Ectodermal cell (in vitro differentiated cells): ENCODE results near the gene NDUFC1.
"Not testable (repeated sequence)": the region's sequence is repeated elsewhere in the genome, so short reads cannot be mapped to it uniquely, and the experiment has no call there.

Experiments used
- H3K27ac ChIP-seq: 2 replicates; pipeline ENCODE4 v1.7.0; 2013; ENCODE audit warnings: mild to moderate bottlenecking, low read depth, low read length; ENCODE audit not compliant: insufficient read depth, poor library complexity, severe bottlenecking
- H3K27me3 ChIP-seq: 2 replicates; pipeline ENCODE4 v1.7.0; 2013; ENCODE audit warnings: mild to moderate bottlenecking, low read length; ENCODE audit not compliant: insufficient read depth, control insufficient read depth, poor library complexity, severe bottlenecking
- H3K36me3 ChIP-seq: one replicate; pipeline ENCODE4 v1.7.0; 2013; ENCODE audit warnings: low read length; ENCODE audit not compliant: control insufficient read depth, insufficient read depth
- H3K4me1 ChIP-seq: one replicate; pipeline ENCODE4 v1.7.0; 2013; ENCODE audit warnings: low read length; ENCODE audit not compliant: control insufficient read depth, insufficient read depth
- H3K4me3 ChIP-seq: 2 replicates; pipeline ENCODE4 v1.7.0; 2013; ENCODE audit warnings: low read depth, low read length, control low read depth; ENCODE audit not compliant: insufficient read depth
- H3K9me3 ChIP-seq: 2 replicates; pipeline ENCODE4 v1.7.0; 2013; ENCODE audit warnings: mild to moderate bottlenecking, low read length, moderate library complexity; ENCODE audit not compliant: control insufficient read depth
- WGBS, 2 experiments: methylation state at CpG; one replicate each; pipeline ENCODE4 v1.1.7; 2013; ENCODE audit warnings: missing lambda C conversion rate in 2 of 2; 5-methylcytosine and 5-hydroxymethylcytosine counted together

The NDUFC1 gene

DNA sequence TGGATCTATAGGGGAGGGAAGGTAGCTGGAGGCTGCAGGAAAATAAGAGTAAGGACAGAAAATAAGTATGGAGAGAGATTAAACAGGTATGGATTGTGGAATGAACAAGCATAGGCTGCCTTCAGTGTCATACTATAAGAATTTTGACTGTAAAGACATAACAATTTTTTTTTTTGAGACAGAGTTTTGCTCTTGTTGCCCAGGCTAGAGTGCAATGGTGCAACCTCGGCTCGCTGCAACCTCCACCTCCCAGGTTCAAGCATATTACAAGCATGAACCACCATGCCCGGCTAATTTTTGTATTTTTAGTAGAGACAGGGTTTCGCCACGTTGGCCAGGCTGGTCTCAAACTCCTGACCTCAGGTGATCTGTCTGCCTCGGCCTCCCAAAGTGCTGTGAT is 46.7 kb downstream of the NDUFC1 start:
- H3K4me3 ChIP-seq, H3K27ac ChIP-seq, H3K4me1 ChIP-seq, H3K9me3 ChIP-seq, H3K27me3 ChIP-seq, H3K36me3 ChIP-seq: not testable (repeated sequence)
- WGBS, 2 experiments: 88 to 92% methylated on average over 6 of the region's 6 CpGs

DNA sequence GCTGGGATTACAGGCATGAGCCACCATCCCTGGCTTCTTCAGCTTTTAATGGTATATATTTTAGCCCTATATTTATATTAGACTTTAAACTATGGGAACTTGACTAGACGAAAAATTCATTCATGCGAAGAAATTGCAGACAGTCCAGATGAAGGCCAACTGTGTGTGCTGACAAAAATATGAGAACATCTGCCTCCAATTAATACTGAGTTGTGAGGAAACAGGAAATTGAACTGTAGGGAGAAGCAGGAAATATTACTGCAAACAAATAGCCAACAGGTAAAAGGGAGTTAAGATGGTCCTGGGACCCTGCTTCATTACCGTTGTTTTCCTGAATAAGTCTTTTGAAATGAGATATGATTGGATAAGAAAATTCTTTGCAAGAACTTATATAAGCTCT is 48.6 kb downstream of the NDUFC1 start:
- Histone ChIP-seq H3K27me3 (no peaks in the 10 kb centered on the region), H3K4me1 (no peaks in the 10 kb centered on the region), H3K36me3 (no peaks in the 10 kb centered on the region), H3K27ac (no peak overlapping the region), H3K9me3 (no peaks in the 10 kb centered on the region), H3K4me3 (no peak overlapping the region)
- 96 to 100% methylated on average over 2 to 3 of the region's 3 CpGs for WGBS, 2 experiments

DNA sequence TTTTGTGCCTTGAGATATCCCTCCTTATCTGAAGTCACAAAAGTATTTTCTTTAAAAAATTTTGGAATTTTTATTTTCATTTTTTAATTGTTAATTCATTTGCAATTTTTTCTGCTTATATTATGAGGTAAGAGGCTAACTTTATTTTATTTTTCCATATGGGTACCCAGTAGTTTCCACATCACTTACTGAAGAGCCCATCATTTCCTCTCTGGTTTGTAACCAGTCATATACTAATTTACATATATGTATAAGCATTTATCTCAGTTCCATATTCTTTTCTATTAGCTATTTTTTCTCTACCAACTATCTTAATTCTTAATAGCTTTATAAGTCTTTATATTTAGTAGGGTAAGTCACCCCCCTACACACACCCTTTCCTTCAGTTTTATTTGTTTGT is 49.2 kb downstream of the NDUFC1 start:
- H3K27me3 ChIP-seq: no peaks in the 10 kb centered on the region
- H3K9me3 ChIP-seq: no peaks in the 10 kb centered on the region
- H3K27ac ChIP-seq: no peak overlapping the region
- H3K4me1 ChIP-seq: no peaks in the 10 kb centered on the region
- H3K4me3 ChIP-seq: no peak overlapping the region
- H3K36me3 ChIP-seq: no peaks in the 10 kb centered on the region

DNA sequence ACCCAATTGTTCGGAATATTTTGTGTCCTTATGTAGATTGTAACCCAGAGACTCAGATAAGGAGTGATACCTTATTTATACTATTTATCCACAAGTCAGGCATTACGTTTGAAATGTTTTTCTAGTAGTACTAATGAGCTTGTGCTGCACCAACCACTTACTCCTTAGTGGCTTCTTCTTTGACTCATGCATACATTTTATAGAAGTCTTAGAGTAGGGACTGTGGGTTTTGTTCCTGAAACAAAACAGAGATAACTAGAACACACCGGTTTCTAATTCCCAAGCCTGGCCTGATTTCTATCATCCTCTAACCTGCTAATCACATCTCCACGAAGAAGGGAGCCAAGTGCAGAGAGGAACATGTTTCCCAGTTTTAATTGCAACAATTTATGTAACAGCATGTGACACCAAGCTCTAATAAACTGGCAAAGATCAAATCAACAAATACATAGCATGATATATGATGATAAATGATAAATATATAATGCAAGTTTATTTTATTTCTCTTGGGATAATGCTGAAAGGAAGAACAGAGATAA is 54.5 kb downstream of the NDUFC1 start:
- H3K4me3 ChIP-seq: no peak overlapping the region
- H3K36me3 ChIP-seq: no peaks in the 10 kb centered on the region
- WGBS, 2 experiments: 88 to 92% methylated on average over 3 of the region's 4 CpGs
- H3K4me1 ChIP-seq: no peaks in the 10 kb centered on the region
- no peaks in the 10 kb centered on the region for H3K9me3 ChIP-seq
- H3K27ac ChIP-seq: no peak overlapping the region
- H3K27me3 ChIP-seq: no peaks in the 10 kb centered on the region

DNA sequence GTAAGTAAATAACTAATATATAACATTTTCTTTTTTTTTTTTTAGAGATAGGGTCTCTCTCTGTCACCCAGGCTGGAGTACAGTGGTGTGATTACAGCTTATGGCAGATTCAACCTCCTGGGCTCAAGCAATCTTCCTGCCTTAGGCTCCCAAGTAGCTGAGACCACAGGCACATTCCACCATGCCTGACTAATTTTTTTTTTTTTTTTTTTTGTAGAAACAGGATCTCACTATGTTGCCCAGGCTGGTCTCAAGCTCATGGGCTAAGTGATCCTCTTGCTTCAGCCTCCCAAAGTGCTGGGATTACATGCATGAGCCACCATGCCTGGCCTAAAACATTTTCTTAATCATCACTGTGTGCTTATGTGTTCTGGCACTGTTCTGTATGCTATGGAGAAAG is 55.0 kb downstream of the NDUFC1 start:
- no peak overlapping the region for H3K4me3 ChIP-seq
- H3K4me1 ChIP-seq: no peaks in the 10 kb centered on the region
- no peaks in the 10 kb centered on the region for H3K36me3 ChIP-seq
- H3K27me3 ChIP-seq: no peaks in the 10 kb centered on the region
- no peaks in the 10 kb centered on the region for H3K9me3 ChIP-seq
- no peak overlapping the region for H3K27ac ChIP-seq

DNA sequence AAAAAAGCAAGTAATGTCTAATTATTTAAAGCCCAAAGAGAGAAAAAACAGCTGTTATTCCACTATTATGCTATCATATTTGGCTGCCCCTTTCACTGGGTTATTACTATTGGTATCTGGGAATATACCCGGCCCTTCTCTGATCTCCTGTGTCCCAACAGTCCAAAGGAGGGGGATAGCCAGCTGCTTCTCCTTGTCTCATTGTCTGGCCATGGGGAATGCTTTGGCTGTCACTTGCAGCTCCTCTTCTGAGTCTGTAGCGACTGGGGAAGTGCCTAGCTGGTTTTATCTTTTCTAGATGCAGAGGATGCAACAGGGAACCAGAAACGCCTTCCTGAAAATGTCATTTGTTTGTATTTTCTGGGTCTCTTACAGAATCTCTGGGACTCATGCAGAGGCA is 56.1 kb downstream of the NDUFC1 start:
- H3K27ac ChIP-seq: no peak overlapping the region
- no peaks in the 10 kb centered on the region for H3K4me1 ChIP-seq
- H3K4me3 ChIP-seq: no peak overlapping the region
- no peaks in the 10 kb centered on the region for H3K9me3 ChIP-seq
- H3K27me3 ChIP-seq: no peaks in the 10 kb centered on the region
- WGBS, 2 experiments: 82% methylated on average over 3 of the region's 3 CpGs
- no peaks in the 10 kb centered on the region for H3K36me3 ChIP-seq

DNA sequence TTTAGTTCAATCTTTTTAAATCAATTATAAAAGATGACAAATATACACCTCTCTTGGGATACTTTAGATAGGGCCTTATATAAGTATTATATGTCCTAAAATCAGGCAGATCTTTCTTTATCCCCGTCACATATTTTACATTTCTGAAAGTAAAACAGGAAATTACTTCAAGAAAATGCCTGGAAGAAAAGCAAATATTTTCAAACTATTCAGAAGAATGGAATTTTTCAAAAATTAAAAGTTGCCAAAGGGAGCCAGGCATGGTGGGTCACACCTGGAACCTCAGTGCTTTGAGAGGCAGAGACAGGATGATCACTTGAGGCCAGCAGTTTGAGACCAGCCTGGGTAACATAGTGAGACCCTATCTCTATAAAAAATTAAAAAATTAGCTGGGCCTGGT is 56.7 kb downstream of the NDUFC1 start:
- Histone ChIP-seq H3K27me3 (no peaks in the 10 kb centered on the region), H3K4me1 (no peaks in the 10 kb centered on the region), H3K36me3 (no peaks in the 10 kb centered on the region), H3K9me3 (no peaks in the 10 kb centered on the region), H3K4me3 (no peak overlapping the region), H3K27ac (no peak overlapping the region)
- WGBS, 2 experiments: 100% methylated on average over 1 of the region's 1 CpG; no CpG with 5 or more reads in 1 of the 2 experiments

DNA sequence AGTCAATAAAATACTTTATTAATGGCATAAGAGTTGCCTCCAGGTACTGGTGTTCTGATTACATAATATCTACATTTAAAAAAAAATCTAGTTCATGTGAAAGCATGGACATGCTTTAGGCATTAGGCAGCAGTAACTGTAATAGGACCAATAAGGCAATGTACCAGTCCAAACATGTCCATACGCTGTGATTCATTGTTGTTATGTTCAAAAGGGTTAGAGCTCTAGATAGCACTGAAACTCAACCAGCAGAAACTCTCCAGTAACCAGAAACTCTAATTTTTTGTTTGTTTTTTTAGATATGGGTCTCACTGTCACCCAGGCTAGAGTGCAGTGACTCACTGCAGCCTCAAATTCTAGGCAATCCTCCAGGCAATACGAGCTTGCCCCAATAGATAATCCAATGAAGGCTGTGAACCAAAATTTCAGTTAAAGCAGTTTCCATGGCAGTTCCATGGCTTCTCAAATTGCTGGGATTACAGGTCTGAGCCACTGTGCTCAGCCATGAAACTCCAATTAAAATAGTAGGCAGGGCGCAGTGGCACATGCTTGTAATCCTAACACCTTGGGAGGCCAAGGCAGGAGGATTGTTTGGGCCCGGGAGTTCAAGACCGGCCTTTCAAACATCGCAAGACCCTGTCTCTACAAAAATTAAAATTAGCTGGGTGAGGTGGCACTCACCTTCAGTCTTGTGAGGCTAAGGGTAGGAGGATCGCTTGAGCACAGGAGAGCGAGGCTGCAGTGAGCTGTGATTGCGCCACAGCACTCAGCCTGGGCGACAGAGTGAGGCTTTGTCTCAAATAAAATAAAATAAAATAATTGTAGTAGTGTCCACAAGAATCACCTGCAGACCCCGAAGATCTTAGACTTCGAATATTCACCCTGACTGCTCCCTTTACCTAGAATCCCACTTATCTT is 58.6 kb downstream of the NDUFC1 start:
- no peak overlapping the region for H3K4me3 ChIP-seq
- 93 to 94% methylated on average over 11 to 12 of the region's 12 CpGs for WGBS, 2 experiments
- no peaks in the 10 kb centered on the region for H3K36me3 ChIP-seq
- no peaks in the 10 kb centered on the region for H3K9me3 ChIP-seq
- H3K27ac ChIP-seq: no peak overlapping the region
- no peaks in the 10 kb centered on the region for H3K4me1 ChIP-seq
- no peaks in the 10 kb centered on the region for H3K27me3 ChIP-seq

DNA sequence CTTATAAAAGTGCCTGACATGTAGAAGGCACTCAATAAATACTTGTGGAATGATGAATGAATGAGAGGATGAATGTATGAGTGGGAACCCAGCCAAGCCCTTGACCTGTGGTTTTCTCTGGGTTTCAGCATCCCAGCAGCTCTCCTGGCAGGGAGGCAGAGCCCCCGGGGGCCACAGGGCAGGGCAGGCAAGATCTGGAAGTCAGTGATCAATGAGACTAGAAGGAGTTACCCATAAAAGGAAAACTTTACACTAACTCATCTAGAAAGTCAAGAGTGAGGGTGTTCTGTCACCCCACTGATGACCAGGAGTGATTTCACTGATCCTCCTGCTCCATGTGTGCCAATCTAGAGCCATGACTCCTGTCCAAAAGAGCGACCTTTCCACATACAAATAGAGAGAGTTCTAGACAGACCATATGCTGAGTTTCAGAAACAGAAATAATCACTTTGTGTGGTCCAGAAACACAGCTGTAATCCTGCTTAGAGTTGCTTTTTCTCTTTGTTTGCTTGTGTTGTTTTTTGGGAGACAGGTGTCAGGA is 59.7 kb downstream of the NDUFC1 start:
- WGBS, 2 experiments: 90% methylated on average over 2 of the region's 2 CpGs
- no peak overlapping the region for H3K27ac ChIP-seq

DNA sequence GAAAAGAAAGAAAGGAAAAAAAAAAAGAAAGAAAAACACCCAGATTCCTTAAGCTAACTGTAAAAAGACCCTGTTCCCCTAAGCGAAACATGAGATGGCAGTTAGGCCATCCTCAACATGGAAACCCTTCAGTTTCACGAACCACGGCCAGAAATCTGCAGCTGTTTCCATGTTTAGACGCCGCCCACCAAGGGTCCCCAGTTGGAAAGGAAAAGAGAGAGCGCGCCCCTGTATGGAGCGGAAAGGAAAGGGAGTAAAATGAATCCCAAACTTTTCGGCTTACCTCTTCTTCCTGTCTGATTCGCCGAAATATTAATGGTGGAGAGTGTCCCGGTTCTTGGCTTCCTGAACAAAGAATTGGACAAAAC is 60.5 kb downstream of the NDUFC1 start:
- no peak overlapping the region for H3K27ac ChIP-seq
- 92 to 93% methylated on average over 12 of the region's 12 CpGs for WGBS, 2 experiments
- no peaks in the 10 kb centered on the region for H3K9me3 ChIP-seq
- no peaks in the 10 kb centered on the region for H3K27me3 ChIP-seq
- H3K4me1 ChIP-seq: no peaks in the 10 kb centered on the region
- H3K36me3 ChIP-seq: no peaks in the 10 kb centered on the region
- no peak overlapping the region for H3K4me3 ChIP-seq

More for the DNA sequence above, 59.7 kb downstream of the NDUFC1 start:
- no peaks in the 10 kb centered on the region for H3K27me3 ChIP-seq
- no peaks in the 10 kb centered on the region for H3K4me1 ChIP-seq
- H3K36me3 ChIP-seq: no peaks in the 10 kb centered on the region
- no peak overlapping the region for H3K4me3 ChIP-seq
- no peaks in the 10 kb centered on the region for H3K9me3 ChIP-seq
